GM18907 (cell line): ENCODE data around the gene CYP1A2.

Experiments
- ATAC-seq: cut with Tn5 transposase; IDR thresholded peaks from one replicate; pipeline ENCODE4 v1.9.1; 2021; ENCODE audit warnings: mild to moderate bottlenecking, moderate library complexity; ENCODE audit not compliant: unreplicated experiment

CYP1A2 gene

DNA sequence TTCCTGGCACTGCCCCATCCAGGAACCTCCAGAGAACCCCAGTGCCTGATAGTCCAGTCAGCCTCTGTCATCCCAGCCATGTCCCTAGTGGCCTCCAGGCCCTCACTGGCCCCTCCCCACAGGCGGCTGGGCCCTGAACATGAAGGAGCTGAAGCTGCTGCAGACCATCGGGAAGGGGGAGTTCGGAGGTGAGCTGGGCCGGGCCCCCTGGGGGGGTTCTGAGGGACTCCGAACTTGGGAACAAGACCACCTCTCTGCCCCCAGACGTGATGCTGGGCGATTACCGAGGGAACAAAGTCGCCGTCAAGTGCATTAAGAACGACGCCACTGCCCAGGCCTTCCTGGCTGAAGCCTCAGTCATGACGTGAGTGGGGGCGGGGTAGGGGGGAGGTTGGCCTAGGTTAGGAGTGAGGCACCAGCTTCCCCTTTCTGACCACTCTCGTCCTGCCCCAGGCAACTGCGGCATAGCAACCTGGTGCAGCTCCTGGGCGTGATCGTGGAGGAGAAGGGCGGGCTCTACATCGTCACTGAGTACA is 52.0 kb downstream of the CYP1A2 start:
- no peak for ATAC-seq

DNA sequence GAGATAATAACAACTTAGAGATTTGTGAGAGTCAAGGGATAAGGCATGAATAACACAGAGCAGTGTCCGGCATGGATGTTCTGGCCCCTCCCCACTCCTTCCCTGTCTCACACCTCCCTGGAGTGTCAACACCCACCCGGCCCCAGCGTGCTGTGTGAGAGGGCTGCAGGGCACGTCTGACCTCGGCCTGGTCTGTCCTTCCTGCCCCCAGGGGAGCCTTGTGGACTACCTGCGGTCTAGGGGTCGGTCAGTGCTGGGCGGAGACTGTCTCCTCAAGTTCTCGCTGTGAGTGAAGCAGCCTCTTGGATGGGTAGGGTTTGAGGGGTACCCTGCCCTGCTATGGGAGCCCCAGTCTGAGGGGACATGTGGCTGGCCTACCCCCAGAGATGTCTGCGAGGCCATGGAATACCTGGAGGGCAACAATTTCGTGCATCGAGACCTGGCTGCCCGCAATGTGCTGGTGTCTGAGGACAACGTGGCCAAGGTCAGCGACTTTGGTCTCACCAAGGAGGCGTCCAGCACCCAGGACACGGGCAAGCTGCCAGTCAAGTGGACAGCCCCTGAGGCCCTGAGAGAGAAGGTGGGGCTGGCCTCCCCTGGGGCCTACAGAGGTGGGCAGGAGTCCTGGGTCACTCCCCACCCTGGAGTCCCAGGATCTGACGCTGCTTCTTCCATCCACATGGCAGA is 52.8 kb downstream of the CYP1A2 start:
- ATAC-seq: no peak

DNA sequence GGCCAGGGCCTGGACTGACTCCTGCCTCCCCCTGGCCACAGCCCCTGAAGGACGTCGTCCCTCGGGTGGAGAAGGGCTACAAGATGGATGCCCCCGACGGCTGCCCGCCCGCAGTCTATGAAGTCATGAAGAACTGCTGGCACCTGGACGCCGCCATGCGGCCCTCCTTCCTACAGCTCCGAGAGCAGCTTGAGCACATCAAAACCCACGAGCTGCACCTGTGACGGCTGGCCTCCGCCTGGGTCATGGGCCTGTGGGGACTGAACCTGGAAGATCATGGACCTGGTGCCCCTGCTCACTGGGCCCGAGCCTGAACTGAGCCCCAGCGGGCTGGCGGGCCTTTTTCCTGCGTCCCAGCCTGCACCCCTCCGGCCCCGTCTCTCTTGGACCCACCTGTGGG is 53.6 kb downstream of the CYP1A2 start:
- no peak for ATAC-seq

DNA sequence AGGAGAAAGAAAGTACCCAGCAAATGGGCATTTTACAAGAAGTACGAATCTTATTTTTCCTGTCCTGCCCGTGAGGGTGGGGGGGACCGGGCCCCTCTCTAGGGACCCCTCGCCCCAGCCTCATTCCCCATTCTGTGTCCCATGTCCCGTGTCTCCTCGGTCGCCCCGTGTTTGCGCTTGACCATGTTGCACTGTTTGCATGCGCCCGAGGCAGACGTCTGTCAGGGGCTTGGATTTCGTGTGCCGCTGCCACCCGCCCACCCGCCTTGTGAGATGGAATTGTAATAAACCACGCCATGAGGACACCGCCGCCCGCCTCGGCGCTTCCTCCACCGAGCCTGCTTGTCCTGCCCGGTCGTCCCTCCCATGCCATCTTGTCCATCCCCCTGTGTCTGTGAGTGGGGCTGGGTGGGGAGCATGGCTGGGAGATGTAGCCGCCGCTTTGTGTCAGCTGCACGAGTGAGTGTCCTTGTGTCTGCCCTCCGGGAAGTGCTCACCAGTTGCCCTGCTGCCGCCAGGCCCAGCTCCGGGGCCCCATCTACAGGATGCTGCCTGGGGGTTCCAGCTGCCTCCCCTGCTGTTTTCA is 54.3 kb downstream of the CYP1A2 start:
- ATAC-seq: no peak

DNA sequence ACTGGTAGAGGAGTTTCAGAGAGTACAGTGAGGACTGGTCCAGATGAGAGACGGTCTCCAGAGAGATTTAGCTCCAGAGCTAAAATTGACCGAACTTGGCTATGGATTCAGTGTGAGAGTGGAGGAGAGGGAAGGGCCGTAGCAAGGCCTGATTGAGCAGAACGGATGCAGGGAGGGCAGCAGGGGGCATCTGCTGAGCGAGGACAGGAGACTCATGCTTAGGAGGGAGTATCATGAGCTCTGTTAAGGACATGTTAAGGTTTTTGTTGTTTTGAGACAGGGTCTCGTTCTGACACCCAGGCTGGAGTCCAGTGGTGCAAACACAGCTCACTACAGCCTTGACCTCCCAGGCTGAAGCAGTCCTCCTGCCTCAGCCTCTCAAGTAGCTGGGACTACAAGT is 56.3 kb downstream of the CYP1A2 start:
- ATAC-seq: no peak
